Prostate gland (tissue), 2 donors: ENCODE data around the gene HLX.

Source experiments
- CTCF ChIP-seq, 4 experiments: fragments of 200-600 bp in 2 of 4; fragments of 450-650 bp in 2 of 4; sonication (generic) in 2 of 4; IDR thresholded peaks; 1 replicate in 3 of 4; 2 replicates in 1 of 4; pipeline ENCODE4 v1.5.1; 2016 to 2019; ENCODE audit warnings: antibody characterized with exemption in 4 of 4, mild to moderate bottlenecking in 2 of 4, moderate library complexity in 2 of 4
- POLR2A ChIP-seq: fragments of 450-650 bp; IDR thresholded peaks from one replicate; pipeline ENCODE4 v1.6.1; 2016; ENCODE audit warnings: antibody characterized with exemption, mild to moderate bottlenecking
- POLR2AphosphoS5 ChIP-seq: sonication (generic); formaldehyde crosslinking; IDR thresholded peaks from one replicate; pipeline ENCODE4 v1.6.1; 2017; ENCODE audit warnings: antibody characterized with exemption

GRCh38 chr1:220895412-220895946 is 16.2 kb downstream of the HLX start:
- no peak for TF ChIP-seq POLR2A
- TF ChIP-seq CTCF (IDR thresholded peaks at IDR 0.05): no peak
- no peak for TF ChIP-seq POLR2AphosphoS5
